Lung (tissue), 12 donors: ENCODE data around the gene NTM. TPM values are rescaled to one million over a fixed set of nuclear protein-coding genes. Genes with fewer than 3 reads are reported as not detected.
"Not testable (repeated sequence)": the region's sequence is repeated elsewhere in the genome, so short reads cannot be mapped to it uniquely, and the experiment has no call there.

Experiments used
- ATAC-seq: fragments of 200-7000 bp; cut with Tn5 transposase; one replicate; pipeline ENCODE4 v1.9.1; 2020; ENCODE audit warnings: moderate number of reproducible peaks; ENCODE audit not compliant: insufficient read depth, low FRiP score
- DNase-seq, 3 donors: peaks; one replicate each; pipeline ENCODE4 v3.0.0-alpha.2; 2013 to 2017
- H3K27ac ChIP-seq, 2 donors: one replicate each; pipeline ENCODE4 v1.5.1; 2013; ENCODE audit warnings: mild to moderate bottlenecking in 2 of 2, moderate library complexity in 2 of 2, control low read depth in 1 of 2, inconsistent platforms in 1 of 2, low read depth in 1 of 2, low read length in 1 of 2
- H3K27me3 ChIP-seq, 3 donors: one replicate each; pipeline ENCODE4 v1.5.1; 2013; ENCODE audit warnings: low read length in 2 of 3; ENCODE audit not compliant: control insufficient read depth in 3 of 3, insufficient read depth in 3 of 3
- H3K36me3 ChIP-seq, 4 donors: one replicate each; pipeline ENCODE4 v1.5.1; 2013; ENCODE audit warnings: low read length in 4 of 4, mild to moderate bottlenecking in 1 of 4, moderate library complexity in 1 of 4; ENCODE audit not compliant: control insufficient read depth in 4 of 4, insufficient read depth in 4 of 4
- H3K4me1 ChIP-seq, 5 donors: one replicate each; pipeline ENCODE4 v1.5.1; 2013; ENCODE audit warnings: low read length in 5 of 5, mild to moderate bottlenecking in 2 of 5, moderate library complexity in 1 of 5; ENCODE audit not compliant: control insufficient read depth in 5 of 5, insufficient read depth in 5 of 5
- H3K4me3 ChIP-seq: one replicate; pipeline ENCODE4 v1.5.1; 2013; ENCODE audit warnings: mild to moderate bottlenecking, control low read depth, moderate library complexity
- H3K9ac ChIP-seq, 2 donors: one replicate each; pipeline ENCODE4 v1.5.1; 2013; ENCODE audit warnings: low read length in 2 of 2, control low read depth in 1 of 2; ENCODE audit not compliant: insufficient read depth in 1 of 2
- H3K9me3 ChIP-seq, 4 donors: one replicate each; pipeline ENCODE4 v1.5.1; 2013; ENCODE audit warnings: low read length in 3 of 4, mild to moderate bottlenecking in 1 of 4, moderate library complexity in 1 of 4; ENCODE audit not compliant: control insufficient read depth in 4 of 4, insufficient read depth in 3 of 4
- WGBS, 2 donors: extraction: QIAGEN DNeasy Blood & Tissue Kit; methylation state at CpG; one replicate each; pipeline ENCODE4 v1.1.7; 2013; 5-methylcytosine and 5-hydroxymethylcytosine counted together
- polyA plus RNA-seq, 2 donors: library from polyadenylated mRNA; stranded (reverse); fragments of 200-250 nt; gene quantifications; one replicate each; pipeline ENCODE4 v1.2.1, GENCODE V29; 2013
- total RNA-seq, 2 donors: library from RNA; depleted of rRNA in 1 of 2; stranded (reverse); fragments of >200 nt in 1 of 2; gene quantifications; one replicate each; pipeline ENCODE4 v1.2.1, GENCODE V29; 2014 to 2021
- TF ChIP-seq, protein P1 (sequence below): IDR thresholded peaks from 2 replicates; pipeline ENCODE4 v1.5.1; 2012; ENCODE audit warnings: mild to moderate bottlenecking; ENCODE audit errors: control extremely low read depth, extremely low read depth
- donor health status: control.
- donor health status: control.
- donor health status: Bipolar disorder and iron deficiency.
- donor health status: healthy.
- donor health status: DM: yes; HTN: yes; CAD: no.

NTM gene
- total and polyA plus RNA-seq, 4 donors: 0.39 to 30.9 (median 7.2) TPM

DNA sequence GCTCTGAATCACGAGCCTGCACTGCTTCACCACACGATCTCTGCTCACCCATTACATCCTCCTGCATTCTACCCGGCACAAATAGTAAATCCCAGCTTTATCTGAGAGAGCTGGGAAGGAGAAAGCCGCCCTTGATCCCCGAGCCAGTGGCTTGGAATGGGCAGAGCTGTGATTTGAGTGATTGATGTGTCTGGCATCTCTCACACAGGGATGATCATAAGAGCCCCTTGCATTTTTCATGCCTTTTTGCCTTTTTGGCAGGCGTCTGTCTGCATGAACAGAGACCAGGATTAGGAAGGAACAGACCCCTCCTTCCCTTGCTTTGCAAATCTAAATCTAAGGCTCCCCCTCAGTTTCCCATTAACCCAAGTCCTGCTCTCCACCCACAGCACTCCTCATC is 945.3 kb downstream of the NTM start:
- Histone ChIP-seq H3K9ac (no peak overlapping the region), H3K27me3 (no peaks in the 10 kb centered on the region), H3K9me3 (no peaks in the 10 kb centered on the region), H3K4me3 (no peak overlapping the region), H3K27ac (no peak overlapping the region), H3K4me1 (no peaks in the 10 kb centered on the region), H3K36me3 (no peaks in the 10 kb centered on the region)
- TF ChIP-seq, protein P1, sequence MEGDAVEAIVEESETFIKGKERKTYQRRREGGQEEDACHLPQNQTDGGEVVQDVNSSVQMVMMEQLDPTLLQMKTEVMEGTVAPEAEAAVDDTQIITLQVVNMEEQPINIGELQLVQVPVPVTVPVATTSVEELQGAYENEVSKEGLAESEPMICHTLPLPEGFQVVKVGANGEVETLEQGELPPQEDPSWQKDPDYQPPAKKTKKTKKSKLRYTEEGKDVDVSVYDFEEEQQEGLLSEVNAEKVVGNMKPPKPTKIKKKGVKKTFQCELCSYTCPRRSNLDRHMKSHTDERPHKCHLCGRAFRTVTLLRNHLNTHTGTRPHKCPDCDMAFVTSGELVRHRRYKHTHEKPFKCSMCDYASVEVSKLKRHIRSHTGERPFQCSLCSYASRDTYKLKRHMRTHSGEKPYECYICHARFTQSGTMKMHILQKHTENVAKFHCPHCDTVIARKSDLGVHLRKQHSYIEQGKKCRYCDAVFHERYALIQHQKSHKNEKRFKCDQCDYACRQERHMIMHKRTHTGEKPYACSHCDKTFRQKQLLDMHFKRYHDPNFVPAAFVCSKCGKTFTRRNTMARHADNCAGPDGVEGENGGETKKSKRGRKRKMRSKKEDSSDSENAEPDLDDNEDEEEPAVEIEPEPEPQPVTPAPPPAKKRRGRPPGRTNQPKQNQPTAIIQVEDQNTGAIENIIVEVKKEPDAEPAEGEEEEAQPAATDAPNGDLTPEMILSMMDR: no peak
- ATAC-seq (no peak), DNase-seq (no peak)
- 72 to 73% methylated on average over 6 of the region's 6 CpGs for WGBS, 2 donors

DNA sequence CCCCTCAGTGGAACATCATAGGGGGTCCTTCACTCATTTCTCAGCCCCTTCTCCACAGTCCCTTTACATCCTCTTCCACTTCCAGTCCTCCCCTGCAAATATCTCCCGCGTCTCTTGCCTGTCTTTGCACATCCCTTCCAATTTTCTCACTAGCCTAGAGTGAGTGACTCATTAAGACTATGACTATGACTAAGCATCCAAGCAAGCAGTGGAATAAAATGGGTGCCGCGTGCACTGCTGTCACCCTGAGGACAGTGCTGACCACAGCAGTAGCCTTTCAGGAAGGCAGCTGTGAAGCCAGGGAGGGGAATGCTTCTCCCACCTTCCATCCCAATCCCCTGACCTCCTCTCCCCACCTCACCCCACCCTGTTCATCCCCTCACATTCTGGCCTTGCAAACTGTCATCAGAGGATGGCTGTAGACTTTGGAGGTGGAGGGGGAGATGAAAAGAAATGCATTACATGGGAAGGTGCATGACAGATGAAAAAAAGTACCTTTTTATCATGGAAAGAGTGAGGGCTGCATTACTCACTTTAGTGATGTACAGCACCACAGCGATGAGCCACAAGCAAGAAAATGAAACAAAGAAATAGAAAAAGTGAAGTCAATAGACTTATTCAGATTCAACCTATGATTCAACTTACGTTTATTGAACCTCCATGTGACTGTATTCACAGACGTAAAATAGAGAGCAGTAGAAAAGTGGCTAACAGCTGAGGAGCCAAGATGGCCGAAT is 948.2 kb downstream of the NTM start:
- WGBS, 2 donors: 64 to 95% methylated on average over 8 of the region's 8 CpGs
- H3K4me1 ChIP-seq: no peaks in the 10 kb centered on the region
- H3K36me3 ChIP-seq: no peaks in the 10 kb centered on the region
- ATAC-seq: no peak
- no peaks in the 10 kb centered on the region for H3K27me3 ChIP-seq
- H3K4me3 ChIP-seq: no peak overlapping the region
- DNase-seq: no peak
- TF ChIP-seq, protein P1: no peak
- H3K9ac ChIP-seq: no peak overlapping the region
- no peak overlapping the region for H3K27ac ChIP-seq
- H3K9me3 ChIP-seq: no peaks in the 10 kb centered on the region

DNA sequence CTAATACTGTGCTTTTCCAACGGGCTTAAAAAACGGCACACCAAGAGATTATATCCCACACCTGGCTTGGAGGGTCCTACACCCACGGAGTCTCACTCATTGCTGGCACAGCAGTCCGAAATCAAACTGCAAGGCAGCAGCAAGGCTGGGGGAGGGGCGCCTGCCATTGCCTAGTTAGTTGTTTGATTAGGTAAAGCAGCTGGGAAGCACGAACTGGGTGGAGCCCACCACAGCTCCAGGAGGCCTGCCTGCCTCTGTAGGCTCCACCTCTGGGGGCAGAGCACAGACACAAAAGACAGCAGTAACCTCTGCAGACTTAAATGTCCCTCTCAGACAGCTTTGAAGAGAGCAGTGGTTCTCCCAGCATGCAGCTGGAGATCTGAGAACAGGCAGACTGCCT is 949.0 kb downstream of the NTM start:
- H3K4me1 ChIP-seq, ATAC-seq, H3K4me3 ChIP-seq, H3K36me3 ChIP-seq, H3K27ac ChIP-seq, H3K27me3 ChIP-seq, H3K9me3 ChIP-seq, H3K9ac ChIP-seq, DNase-seq: not testable (repeated sequence)
- 82 to 88% methylated on average over 6 of the region's 6 CpGs for WGBS, 2 donors

DNA sequence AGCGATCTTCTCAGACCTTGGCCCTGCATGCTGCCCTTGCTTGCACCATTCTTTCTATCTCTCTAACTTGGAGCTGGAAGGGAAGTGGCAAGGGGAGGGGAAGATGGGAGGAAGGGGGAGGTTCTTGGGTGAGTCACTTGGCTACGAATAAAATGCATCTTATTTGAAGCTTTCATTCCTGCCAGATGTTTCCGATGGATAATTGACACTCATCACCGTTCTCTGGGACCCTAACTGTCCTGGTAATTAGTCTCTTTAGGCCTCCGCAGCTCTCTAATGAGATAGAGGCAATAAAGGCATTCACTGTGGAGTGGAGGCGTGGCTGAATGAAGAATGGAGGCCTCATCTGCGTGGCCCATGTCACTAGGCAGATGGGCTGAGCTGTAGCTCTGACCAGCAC is 960.1 kb downstream of the NTM start:
- H3K27me3 ChIP-seq: no peaks in the 10 kb centered on the region
- H3K36me3 ChIP-seq: no peaks in the 10 kb centered on the region
- no peak overlapping the region for H3K27ac ChIP-seq
- no peak overlapping the region for H3K4me3 ChIP-seq
- no peak for DNase-seq
- ATAC-seq: no peak
- TF ChIP-seq, protein P1: no peak
- no peaks in the 10 kb centered on the region for H3K4me1 ChIP-seq
- H3K9ac ChIP-seq: no peak overlapping the region
- 65 to 74% methylated on average over 7 of the region's 7 CpGs for WGBS, 2 donors
- H3K9me3 ChIP-seq: peaks cover 0 to 3% (median 0%) of the 10 kb centered on the region in 4 donors
